CD4-positive, alpha-beta memory T cell (primary cell): ENCODE results near the gene C20orf96. TPM values are rescaled to one million over a fixed set of nuclear protein-coding genes. Genes with fewer than 3 reads are reported as not detected.
A peak's percentile ranks its signal among the peaks of the same experiment; 100 is the strongest.

ENCODE experiments used
- CTCF ChIA-PET: fragments of 350-600 bp; sonication (Branson Sonifier 250); formaldehyde crosslinking; loops from one replicate; lab custom pipeline; 2021; ENCODE audit warnings: inconsistent platforms; ENCODE audit not compliant: partially characterized antibody; lab: Charles Lee
- POLR2A ChIA-PET: fragments of 350-600 bp; sonication (Branson Sonifier 250); formaldehyde crosslinking; loops from one replicate; lab custom pipeline; 2021; ENCODE audit not compliant: partially characterized antibody; lab: Charles Lee
- DNase-seq, 5 donors: peaks; one replicate each; pipeline versions ENCODE4 v3.0.0 to v3.0.0-alpha.2; 2020 to 2022; ENCODE audit warnings: mixed read lengths in 1 of 5
- H3K27ac ChIP-seq: one replicate; pipeline ENCODE4 v1.7.0; 2013; ENCODE audit warnings: low read depth, low read length
- H3K27me3 ChIP-seq: 2 replicates; pipeline ENCODE4 v1.7.0; 2013; ENCODE audit warnings: mild to moderate bottlenecking, low read length, moderate library complexity; ENCODE audit not compliant: insufficient read depth
- H3K36me3 ChIP-seq: 2 replicates; pipeline ENCODE4 v1.7.0; 2013; ENCODE audit warnings: mild to moderate bottlenecking, low read length, moderate library complexity; ENCODE audit not compliant: insufficient read depth
- H3K4me1 ChIP-seq: 2 replicates; pipeline ENCODE4 v1.7.0; 2013; ENCODE audit warnings: mild to moderate bottlenecking, low read length, moderate library complexity; ENCODE audit not compliant: insufficient read depth
- H3K4me3 ChIP-seq, 2 donors: one replicate each; pipeline ENCODE4 v1.7.0; 2013; ENCODE audit warnings: low read length in 2 of 2, mild to moderate bottlenecking in 1 of 2
- H3K9me3 ChIP-seq, 2 donors: one replicate each; pipeline ENCODE4 v1.7.0; 2013; ENCODE audit warnings: low read length in 2 of 2, control low read depth in 1 of 2; ENCODE audit not compliant: control insufficient read depth in 1 of 2
- H3K27ac Mint-ChIP-seq, 7 donors: one replicate each; pipeline ENCODE4 v1.8.0; 2020 to 2021; ENCODE audit warnings: mixed read lengths in 7 of 7, mild to moderate bottlenecking in 6 of 7, inconsistent platforms in 3 of 7, moderate library complexity in 3 of 7
- H3K27me3 Mint-ChIP-seq, 2 donors: one replicate each; pipeline ENCODE4 v1.8.0; 2020 to 2021; ENCODE audit warnings: mixed read lengths in 2 of 2
- H3K36me3 Mint-ChIP-seq, 2 donors: one replicate each; pipeline ENCODE4 v1.8.0; 2020 to 2021; ENCODE audit warnings: mixed read lengths in 2 of 2, inconsistent platforms in 1 of 2, mild to moderate bottlenecking in 1 of 2
- H3K4me1 Mint-ChIP-seq, 4 donors: one replicate each; pipeline ENCODE4 v1.8.0; 2020 to 2021; ENCODE audit warnings: mixed read lengths in 4 of 4, mild to moderate bottlenecking in 1 of 4
- H3K4me3 Mint-ChIP-seq, 8 donors: one replicate each; pipeline ENCODE4 v1.8.0; 2020 to 2021; ENCODE audit warnings: mixed read lengths in 8 of 8, mild to moderate bottlenecking in 7 of 8, moderate library complexity in 6 of 8, inconsistent platforms in 3 of 8
- H3K9me3 Mint-ChIP-seq, 8 donors: one replicate each; pipeline ENCODE4 v1.8.0; 2020 to 2021; ENCODE audit warnings: mixed read lengths in 8 of 8, mild to moderate bottlenecking in 5 of 8, inconsistent platforms in 3 of 8, moderate library complexity in 1 of 8
- intact Hi-C: fragments of 100-400 bp; cut with micrococcal nuclease; formaldehyde crosslinking; loops from one replicate; pipeline ENCODE4 v1.15.1; 2023
- polyA plus RNA-seq, 2 donors: library from polyadenylated mRNA; unstranded; fragments of 300-500 nt; fragmentation: Illumina TruSeq; gene quantifications; one replicate each; pipeline ENCODE4 v1.2.3, GENCODE V29; 2021
- total RNA-seq, 2 experiments: library from RNA; stranded (reverse); gene quantifications; one replicate each; pipeline ENCODE4 v1.2.3, GENCODE V29; 2021

C20orf96 gene
- total and polyA plus RNA-seq, 4 experiments from 2014 or later: 0.25 to 2.5 (median 1.1) TPM

DNA sequence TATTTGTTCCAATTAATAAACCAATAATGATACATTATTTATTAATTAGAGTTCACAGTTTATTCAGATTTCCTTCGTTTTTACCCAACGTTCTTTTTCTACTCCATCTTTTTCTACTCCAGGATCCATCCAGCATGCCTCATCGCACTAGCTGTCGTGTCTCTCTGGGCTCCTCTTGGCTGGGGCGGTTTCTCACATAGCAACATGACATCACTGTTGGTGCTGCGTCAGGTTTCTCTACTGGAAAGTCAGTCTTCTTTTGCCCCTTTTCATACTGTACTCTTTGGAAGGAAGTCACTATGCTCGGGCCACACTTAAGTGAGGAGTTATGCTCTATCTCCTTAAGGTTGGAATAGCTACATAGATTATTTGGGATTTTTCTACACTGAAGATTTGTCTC, 21.1 kb upstream of the C20orf96 start:
- Mint-ChIP-seq H3K4me1 (peaks cover 10 to 12% (median 10%) of the 10 kb centered on the region in 4 donors), H3K27me3 (peaks cover 0 to 1% of the 10 kb centered on the region in 2 donors), H3K36me3 (no peaks in the 10 kb centered on the region), H3K27ac (peak overlapping the region in 1 of 7 donors; percentile 20), H3K9me3 (peaks cover 0 to 1% (median 0%) of the 10 kb centered on the region in 8 donors), H3K4me3 (peak overlapping the region in 1 of 8 donors; percentile 23)
- peaks cover 12% of the 10 kb centered on the region for H3K4me1 ChIP-seq
- no peak overlapping the region for H3K4me3 ChIP-seq
- POLR2A ChIA-PET: no interaction called here
- intact Hi-C loops: no loop called here
- H3K27me3 ChIP-seq: no peaks in the 10 kb centered on the region
- no peak overlapping the region for H3K27ac ChIP-seq
- CTCF ChIA-PET: interaction anchor here (0.8 to 1.1 kb wide), 2 partner anchors 13 to 45 kb away, joined by 4 read pairs; no protein-coding TSS in a partner anchor
- H3K36me3 ChIP-seq: no peaks in the 10 kb centered on the region
- no peak for DNase-seq
- H3K9me3 ChIP-seq: no peaks in the 10 kb centered on the region

DNA sequence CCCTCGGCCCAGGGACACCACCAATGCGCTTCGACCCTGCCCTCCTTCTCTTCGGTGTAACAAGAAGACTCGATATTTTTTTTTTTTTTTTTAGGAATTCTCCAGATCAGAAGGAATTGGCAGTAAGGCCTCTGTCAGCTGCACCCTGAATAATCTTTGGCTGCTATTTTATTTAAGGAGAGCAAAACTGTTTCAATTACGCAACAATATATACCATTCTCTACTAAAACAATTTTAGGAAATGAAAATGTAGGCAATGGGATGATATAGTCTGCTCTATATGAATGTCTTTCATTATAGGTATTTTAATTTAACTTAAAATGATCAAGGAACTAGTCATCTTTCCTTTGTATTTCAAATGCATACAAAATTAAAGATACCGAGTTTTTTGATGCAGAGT, 20.1 kb upstream of the C20orf96 start:
- H3K27ac ChIP-seq: no peak overlapping the region
- H3K9me3 ChIP-seq: no peaks in the 10 kb centered on the region
- peaks cover 12% of the 10 kb centered on the region for H3K4me1 ChIP-seq
- Mint-ChIP-seq H3K27ac (peak overlapping the region in 3 of 7 donors; percentile 44 to 80 (median 49)), H3K4me1 (peaks cover 10 to 12% (median 10%) of the 10 kb centered on the region in 4 donors), H3K27me3 (peaks cover 0 to 1% of the 10 kb centered on the region in 2 donors), H3K4me3 (peak overlapping the region in 7 of 8 donors; percentile 56 to 78 (median 68)), H3K36me3 (no peaks in the 10 kb centered on the region), H3K9me3 (peaks cover 0 to 3% (median 0%) of the 10 kb centered on the region in 8 donors)
- H3K36me3 ChIP-seq: no peaks in the 10 kb centered on the region
- H3K4me3 ChIP-seq: no peak overlapping the region
- intact Hi-C loops: no loop called here
- H3K27me3 ChIP-seq: no peaks in the 10 kb centered on the region
- no peak for DNase-seq
- ChIA-PET POLR2A (interaction anchor here (1.4 to 2.6 kb wide), 2 partner anchors 13 to 14 kb away, joined by 8 to 11 read pairs; partner anchors contain the start of genes SOX12 and ZCCHC3), CTCF (interaction anchor here (3.9 kb wide), 1 partner anchor 20 kb away, joined by 12 read pairs; no protein-coding TSS in a partner anchor)

DNA sequence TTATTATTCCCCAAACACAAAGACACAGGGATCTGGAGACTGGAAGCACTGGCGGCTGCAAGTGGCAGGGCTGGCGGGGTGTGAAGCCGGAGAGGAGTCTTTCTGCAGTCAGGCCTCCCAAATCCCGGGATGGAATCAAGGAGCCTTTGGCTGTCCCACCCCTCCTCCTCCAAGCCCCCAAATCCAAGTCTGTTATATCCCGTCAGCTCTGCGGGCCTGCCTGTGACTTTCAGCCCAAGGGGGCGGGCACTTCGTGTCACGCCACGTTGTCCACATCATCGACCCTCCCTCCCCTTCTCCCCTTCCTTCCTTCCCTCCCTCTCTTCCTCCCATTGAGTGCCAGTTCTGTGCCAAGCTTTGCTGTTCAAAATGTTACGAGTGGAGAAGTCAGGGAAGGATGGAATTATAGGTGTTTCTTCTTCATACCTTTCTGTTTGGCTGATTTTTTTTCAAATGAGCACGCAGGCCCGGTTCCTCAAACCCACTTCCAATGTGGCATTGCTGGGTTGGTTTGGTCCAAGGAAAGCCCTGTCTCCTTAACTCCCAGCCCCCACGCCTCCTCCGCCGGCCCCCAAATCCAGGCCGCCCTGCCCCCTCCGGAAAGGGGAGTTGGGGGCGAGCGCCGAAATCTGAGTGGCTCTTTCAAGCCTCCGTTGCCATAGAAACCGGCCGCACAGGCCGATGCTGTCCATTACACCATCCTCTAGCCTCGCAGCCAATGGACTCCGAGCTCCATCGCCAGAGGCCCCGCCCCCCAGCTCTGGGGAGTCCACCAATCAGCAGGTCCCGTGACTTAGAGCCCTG, 19.5 kb upstream of the C20orf96 start:
- Mint-ChIP-seq H3K36me3 (no peaks in the 10 kb centered on the region), H3K9me3 (peaks cover 0 to 3% (median 0%) of the 10 kb centered on the region in 8 donors), H3K27me3 (peaks cover 0 to 1% of the 10 kb centered on the region in 2 donors), H3K27ac (peak overlapping the region in 5 of 7 donors; percentile 36 to 80 (median 49)), H3K4me1 (peaks cover 10 to 12% (median 10%) of the 10 kb centered on the region in 4 donors), H3K4me3 (peak overlapping the region; percentile 49 to 78 (median 68))
- no peak overlapping the region for H3K4me3 ChIP-seq
- POLR2A ChIA-PET: interaction anchor here (1.4 to 2.6 kb wide), 2 partner anchors 12 to 14 kb away, joined by 8 to 11 read pairs; partner anchors contain the start of genes SOX12 and ZCCHC3
- peaks cover 12% of the 10 kb centered on the region for H3K4me1 ChIP-seq
- intact Hi-C loops: no loop called here
- no peaks in the 10 kb centered on the region for H3K27me3 ChIP-seq
- CTCF ChIA-PET: interaction anchor here (3.9 kb wide), 1 partner anchor 21 kb away, joined by 12 read pairs; no protein-coding TSS in a partner anchor
- H3K9me3 ChIP-seq: no peaks in the 10 kb centered on the region
- H3K27ac ChIP-seq: no peak overlapping the region
- no peaks in the 10 kb centered on the region for H3K36me3 ChIP-seq
- DNase-seq: peak; percentile 56 to 74 (median 59)

DNA sequence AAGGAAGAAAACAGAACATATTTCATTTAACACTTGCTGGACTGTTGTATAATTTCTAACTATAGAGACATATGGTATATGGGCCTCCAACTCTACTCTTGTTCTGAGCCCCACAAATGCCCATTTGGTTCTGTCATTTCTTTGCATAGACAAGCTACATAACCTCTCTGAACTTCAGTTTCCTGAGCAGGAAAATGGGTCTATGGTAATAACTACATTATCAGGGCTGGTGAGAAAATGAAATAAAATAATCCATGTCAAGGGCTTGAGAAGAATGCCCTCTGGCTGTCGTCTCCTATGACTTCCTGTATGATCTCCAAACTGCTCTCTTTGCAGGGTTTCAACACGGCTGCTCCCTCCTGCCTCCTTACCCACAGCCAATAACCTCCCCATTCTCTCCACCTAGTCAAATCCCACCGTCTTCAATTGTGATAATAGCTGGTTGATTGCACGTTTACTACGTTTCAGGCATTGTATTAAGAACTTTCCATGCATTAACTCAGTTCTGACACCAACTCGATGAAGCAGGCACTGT, 18.8 kb upstream of the C20orf96 start:
- POLR2A ChIA-PET: interaction anchor here (1.4 to 2.6 kb wide), 2 partner anchors 12 to 15 kb away, joined by 8 to 11 read pairs; partner anchors contain the start of genes SOX12 and ZCCHC3
- CTCF ChIA-PET: interaction anchor here (3.9 kb wide), 1 partner anchor 21 kb away, joined by 12 read pairs; no protein-coding TSS in a partner anchor
- H3K9me3 ChIP-seq: no peaks in the 10 kb centered on the region
- no peak overlapping the region for H3K4me3 ChIP-seq
- H3K27me3 ChIP-seq: no peaks in the 10 kb centered on the region
- peaks cover 12% of the 10 kb centered on the region for H3K4me1 ChIP-seq
- no peak overlapping the region for H3K27ac ChIP-seq
- H3K9me3 Mint-ChIP-seq: peaks cover 0 to 3% (median 0%) of the 10 kb centered on the region in 8 donors
- peaks cover 10 to 12% (median 10%) of the 10 kb centered on the region in 4 donors for H3K4me1 Mint-ChIP-seq
- H3K36me3 ChIP-seq: no peaks in the 10 kb centered on the region
- no peaks in the 10 kb centered on the region for H3K36me3 Mint-ChIP-seq
- peak overlapping the region in 5 of 7 donors; percentile 1 to 80 (median 5) for H3K27ac Mint-ChIP-seq
- H3K27me3 Mint-ChIP-seq: peaks cover 0 to 1% of the 10 kb centered on the region in 2 donors
- intact Hi-C loops: no loop called here
- peak overlapping the region in 6 of 8 donors; percentile 1 to 57 (median 16) for H3K4me3 Mint-ChIP-seq
- DNase-seq: no peak

DNA sequence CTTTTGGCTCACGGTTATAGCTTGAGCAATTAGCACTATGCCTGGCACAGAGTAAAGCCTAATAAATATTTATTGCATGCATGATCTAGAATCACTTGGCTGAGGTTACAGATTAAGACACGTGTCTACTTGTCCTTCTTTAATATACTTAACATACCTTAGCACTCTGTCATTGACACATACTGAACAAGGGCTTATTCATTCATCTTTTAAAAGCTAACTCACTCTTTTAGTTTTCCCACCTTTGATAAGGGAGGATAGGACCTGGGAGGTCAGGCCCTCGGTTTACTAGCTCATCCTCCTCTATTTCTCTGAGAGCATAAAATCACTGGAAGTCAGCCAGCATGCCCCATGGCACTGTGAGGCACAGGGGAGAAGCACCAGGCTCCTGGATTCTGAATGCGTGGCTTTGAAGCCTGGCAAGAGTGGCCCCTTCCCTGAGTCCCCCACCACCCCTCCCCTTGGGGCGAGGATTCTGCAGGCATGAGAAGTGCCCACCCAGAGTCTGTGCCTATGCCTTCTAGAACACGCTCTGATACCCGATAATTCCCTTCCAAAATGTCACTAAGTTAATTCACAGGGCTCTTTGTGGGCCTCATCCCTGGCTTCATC, 18.0 kb upstream of the C20orf96 start:
- intact Hi-C loops: no loop called here
- no peak for DNase-seq
- Histone ChIP-seq H3K9me3 (no peaks in the 10 kb centered on the region), H3K27ac (no peak overlapping the region), H3K4me3 (no peak overlapping the region), H3K27me3 (no peaks in the 10 kb centered on the region), H3K4me1 (peaks cover 12% of the 10 kb centered on the region), H3K36me3 (no peaks in the 10 kb centered on the region)
- ChIA-PET POLR2A (interaction anchor here (2.6 kb wide), 1 partner anchor 11 kb away, joined by 11 read pairs; the partner anchor contains the start of gene ZCCHC3), CTCF (interaction anchor here (3.9 kb wide), 1 partner anchor 22 kb away, joined by 12 read pairs; no protein-coding TSS in a partner anchor)
- peak overlapping the region in 1 of 7 donors; percentile 9 for H3K27ac Mint-ChIP-seq
- no peaks in the 10 kb centered on the region for H3K36me3 Mint-ChIP-seq
- H3K4me3 Mint-ChIP-seq: no peak overlapping the region
- H3K9me3 Mint-ChIP-seq: peaks cover 0 to 3% (median 0%) of the 10 kb centered on the region in 8 donors
- peaks cover 0 to 1% of the 10 kb centered on the region in 2 donors for H3K27me3 Mint-ChIP-seq
- peaks cover 10 to 12% (median 10%) of the 10 kb centered on the region in 4 donors for H3K4me1 Mint-ChIP-seq

DNA sequence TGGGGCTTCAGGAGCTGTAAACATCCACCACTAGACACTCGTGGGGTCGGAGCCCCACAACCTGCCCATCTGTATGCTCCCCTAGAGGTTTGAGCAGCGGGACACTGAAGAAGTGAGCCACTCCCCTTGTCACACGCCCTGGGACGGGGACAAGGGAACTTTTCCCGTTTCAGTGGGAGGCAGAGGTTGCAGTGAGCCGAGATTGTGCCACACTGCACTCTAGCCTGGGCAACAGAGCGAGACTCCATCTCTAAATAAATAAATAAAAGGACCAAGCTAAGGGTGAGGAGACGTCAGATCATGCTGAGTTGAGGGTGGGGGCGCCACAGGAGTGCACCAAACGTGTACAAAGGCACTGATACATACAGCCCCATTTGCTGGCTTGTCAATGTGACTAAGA, 15.2 kb upstream of the C20orf96 start:
- POLR2A ChIA-PET: interaction anchor here (1.6 kb wide), 1 partner anchor 9 kb away, joined by 4 read pairs; the partner anchor contains the start of gene ZCCHC3

More for the DNA sequence above, 15.2 kb upstream of the C20orf96 start:
- no peaks in the 10 kb centered on the region for H3K27me3 Mint-ChIP-seq
- Histone ChIP-seq H3K9me3 (no peaks in the 10 kb centered on the region), H3K27me3 (no peaks in the 10 kb centered on the region), H3K4me3 (no peak overlapping the region), H3K4me1 (peaks cover 17% of the 10 kb centered on the region), H3K27ac (no peak overlapping the region), H3K36me3 (no peaks in the 10 kb centered on the region)
- CTCF ChIA-PET: no interaction called here
- peak overlapping the region in 1 of 7 donors; percentile 29 for H3K27ac Mint-ChIP-seq
- H3K4me1 Mint-ChIP-seq: peaks cover 8 to 18% (median 10%) of the 10 kb centered on the region in 4 donors
- peaks cover 0 to 3% (median 0%) of the 10 kb centered on the region in 8 donors for H3K9me3 Mint-ChIP-seq
- intact Hi-C loops: no loop called here
- H3K36me3 Mint-ChIP-seq: peaks cover 0 to 4% of the 10 kb centered on the region in 2 donors
- DNase-seq: no peak
- no peak overlapping the region for H3K4me3 Mint-ChIP-seq
